NCI-H748 (cell line): ENCODE data around the gene PIM1.
"Not testable (repeated sequence)": the region's sequence is repeated elsewhere in the genome, so short reads cannot be mapped to it uniquely, and the experiment has no call there.

Experiments used
- DNase-seq: peaks from one replicate; lab custom pipeline; 2025; ENCODE audit not compliant: unreplicated experiment; lab: John Stamatoyannopoulos, UW

The PIM1 gene

DNA sequence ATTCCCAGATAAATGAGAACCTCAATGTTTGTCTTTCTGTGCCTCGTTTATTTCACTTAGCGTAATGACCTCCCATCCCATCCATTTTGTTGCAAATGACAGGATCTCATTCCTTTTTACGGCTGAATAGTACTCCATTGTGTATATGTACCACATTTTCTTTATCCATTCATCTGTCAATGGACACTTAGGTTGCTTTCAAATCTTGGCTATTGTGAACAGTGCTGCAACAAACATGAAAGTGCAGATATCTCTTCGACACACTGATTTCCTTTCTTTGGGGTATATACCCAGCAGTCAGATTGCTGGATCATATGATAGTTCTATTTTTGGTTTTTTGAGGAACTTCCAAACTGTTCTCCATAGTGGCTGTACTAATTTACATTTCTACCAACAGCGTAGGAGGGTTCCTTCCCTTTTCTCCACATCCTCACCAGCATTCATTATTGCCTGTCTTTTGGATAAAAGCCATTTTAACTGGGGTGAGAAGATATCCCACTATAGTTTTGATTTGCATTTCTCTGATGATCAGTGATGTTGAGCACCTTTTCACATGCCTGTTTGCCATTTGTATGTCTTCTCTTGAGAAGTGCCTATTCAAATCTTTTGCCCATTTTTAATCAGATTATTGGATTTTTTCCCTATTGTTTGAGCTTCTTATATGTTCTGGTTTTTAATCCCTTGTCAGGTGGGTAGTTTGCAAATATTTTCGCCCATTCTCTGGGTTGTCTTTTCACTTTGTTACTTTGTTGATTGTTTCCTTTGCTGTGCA is 16.2 kb downstream of the PIM1 start:
- not testable (repeated sequence) for DNase-seq

DNA sequence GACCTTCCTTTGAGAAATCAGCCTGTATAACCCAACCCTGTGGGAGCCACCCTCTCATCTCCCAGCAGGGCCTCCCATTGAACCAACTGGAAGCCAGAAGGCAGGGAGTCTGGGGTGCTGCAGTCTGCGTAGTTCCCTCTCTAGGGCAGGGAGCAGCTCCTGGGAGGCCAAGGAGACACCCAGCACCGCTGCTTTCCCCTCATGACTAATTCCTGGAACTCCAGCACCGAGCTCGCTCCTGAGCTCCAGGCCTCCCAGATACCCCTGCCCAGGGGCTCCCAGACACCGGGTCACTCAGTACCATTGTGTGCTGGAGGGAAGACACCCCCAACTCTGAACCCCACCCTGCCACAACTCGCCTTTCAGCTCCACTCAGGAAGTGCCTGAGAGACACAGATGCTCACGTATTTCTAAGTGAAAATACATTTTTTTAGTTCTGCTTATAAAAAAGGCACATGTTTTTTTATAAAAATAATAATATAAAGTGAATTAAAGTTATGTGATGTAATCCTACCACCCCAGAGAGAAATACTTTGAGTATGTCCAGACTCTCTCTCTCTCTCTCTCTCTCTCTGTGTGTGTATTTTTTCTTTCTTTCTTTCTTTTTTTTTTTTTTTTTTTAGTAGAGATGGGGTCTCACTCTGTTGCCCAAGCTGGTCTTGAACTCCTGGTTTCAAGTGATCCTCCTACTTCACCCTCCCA is 17.5 kb downstream of the PIM1 start:
- DNase-seq, result no peak

DNA sequence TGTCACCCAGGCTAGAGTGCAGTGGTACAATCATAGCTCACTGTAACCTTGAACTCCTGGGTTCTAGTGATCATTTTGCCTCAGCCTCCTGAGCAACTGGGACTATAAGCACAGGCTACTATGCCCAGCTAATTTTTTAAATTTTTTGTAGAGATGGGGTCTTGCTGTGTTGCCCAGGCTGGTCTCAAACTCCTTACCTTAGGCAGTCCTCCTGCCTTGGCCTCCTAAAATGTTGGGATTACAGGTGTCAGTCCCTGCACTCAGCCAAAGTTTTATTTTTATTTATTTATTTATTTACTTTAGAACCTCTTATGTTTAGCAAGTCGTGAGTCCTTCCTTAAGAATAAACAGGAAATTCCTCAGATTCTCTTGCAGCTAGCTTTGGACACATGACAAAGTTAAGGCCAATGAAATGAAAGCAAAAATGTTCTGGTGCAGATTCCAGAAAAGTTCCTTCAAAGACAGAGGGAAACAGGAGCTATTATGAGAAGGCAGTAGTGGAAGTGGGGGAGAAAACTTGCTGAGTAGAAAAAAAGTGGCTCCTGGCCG is 19.1 kb downstream of the PIM1 start:
- no peak for DNase-seq

DNA sequence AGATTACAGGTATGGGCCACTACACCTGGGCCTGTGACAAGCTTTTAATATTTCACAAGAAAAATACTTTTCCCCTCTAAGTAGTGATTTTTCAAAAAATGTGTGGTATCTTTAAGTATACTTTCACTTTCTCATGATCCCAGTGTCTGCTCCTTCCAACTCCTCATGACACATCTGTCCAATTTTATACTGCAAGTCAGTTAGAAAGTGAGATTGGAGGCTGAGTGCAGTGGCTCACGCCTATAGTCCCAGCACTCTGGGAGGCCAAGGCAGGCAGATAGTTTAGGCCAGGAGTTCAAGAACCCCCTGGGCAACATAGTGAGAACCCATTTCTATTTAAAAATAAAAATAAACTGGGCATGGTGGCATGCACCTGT is 20.2 kb downstream of the PIM1 start:
- no peak for DNase-seq

DNA sequence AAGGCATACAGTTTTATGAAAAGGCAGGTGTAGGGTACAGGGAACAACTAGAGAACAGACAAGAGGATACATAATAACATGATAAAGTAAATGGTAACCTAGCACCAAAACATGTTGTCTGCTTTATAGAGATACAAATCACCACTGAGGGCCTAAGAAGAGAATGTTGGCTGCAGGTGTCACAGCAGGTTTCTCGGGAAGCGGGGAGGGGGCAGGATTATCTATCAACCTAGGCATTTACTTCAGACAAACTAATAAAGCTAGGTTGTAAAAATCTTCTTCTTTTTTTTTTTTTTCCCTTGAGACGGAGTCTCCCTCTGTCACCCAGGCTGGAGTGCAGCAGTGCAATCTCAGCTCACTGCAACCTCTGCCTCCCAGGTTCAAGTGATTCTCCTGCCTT is 22.7 kb downstream of the PIM1 start:
- peak; percentile 84 for DNase-seq

DNA sequence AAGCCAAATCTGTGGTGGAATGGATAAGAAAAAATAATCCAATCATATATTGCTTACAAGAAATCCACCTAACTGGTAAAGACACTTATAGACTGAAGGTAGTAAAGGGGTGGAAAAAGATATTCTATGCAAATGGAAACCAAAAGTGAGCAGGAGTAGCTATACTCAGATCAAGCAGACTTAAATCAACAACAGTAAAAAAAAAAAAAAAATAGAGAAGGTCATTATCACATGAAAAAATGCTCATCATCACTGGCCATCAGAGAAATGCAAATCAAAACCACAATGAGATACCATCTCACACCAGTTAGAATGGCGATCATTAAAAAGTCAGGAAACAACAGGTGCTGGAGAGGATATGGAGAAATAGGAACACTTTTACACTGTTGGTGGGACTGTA is 24.9 kb downstream of the PIM1 start:
- not testable (repeated sequence) for DNase-seq

DNA sequence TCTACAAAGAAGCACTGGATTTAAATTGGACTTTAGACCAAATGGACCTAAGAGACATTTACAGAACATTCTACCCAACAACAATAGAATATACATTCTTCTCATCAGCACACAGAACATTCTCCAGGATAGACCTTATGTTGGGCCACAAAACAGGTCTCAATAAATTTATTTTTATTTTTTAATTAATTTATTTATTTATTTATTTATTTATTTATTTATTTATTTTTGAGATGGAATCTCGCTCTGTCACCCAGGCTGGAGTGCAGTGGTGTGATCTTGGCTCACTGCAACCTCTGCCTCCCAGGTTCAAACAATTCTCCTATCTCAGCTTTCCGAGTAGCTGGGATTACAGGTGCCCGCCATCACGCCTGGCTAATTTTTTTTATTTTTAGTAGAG is 26.5 kb downstream of the PIM1 start:
- DNase-seq, result not testable (repeated sequence)

DNA sequence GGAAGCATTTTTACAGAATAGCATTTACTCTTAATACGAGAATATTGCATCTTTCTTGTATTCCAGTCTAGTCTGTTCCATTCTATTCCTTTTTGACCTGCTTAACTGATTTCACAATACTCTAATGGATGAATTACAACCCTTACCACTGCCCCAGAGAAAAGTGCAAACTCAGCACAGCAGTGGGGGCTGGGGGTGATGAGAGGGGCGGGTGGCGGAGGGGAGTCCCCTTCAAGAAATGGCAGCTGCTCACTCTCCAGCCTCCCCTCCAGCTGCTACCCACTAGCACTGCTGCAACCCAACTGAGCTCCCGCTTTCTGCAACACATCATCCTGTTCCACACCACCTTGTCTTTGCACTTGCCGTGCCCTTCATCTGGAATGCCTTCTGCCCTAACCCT is 30.1 kb downstream of the PIM1 start:
- no peak for DNase-seq

DNA sequence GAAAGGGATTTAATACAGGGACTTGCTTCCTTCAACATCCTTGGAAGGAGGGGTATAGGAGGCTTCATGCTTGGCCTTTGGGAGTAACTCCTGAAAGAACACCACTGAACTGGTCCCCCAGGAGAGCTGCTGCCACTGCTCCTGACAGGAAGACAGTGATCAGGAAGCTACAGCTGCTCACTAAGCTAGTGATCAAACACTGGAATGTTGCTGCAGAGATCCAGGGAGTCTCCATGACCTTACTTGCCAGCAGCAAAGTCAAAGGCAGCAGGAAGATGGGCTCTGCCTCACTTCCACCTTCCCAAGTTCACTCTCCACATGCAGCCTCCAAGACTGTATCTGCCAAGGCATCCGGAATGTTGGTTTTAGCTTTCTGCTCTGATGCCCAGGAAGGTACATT is 31.8 kb downstream of the PIM1 start:
- DNase-seq, result no peak

DNA sequence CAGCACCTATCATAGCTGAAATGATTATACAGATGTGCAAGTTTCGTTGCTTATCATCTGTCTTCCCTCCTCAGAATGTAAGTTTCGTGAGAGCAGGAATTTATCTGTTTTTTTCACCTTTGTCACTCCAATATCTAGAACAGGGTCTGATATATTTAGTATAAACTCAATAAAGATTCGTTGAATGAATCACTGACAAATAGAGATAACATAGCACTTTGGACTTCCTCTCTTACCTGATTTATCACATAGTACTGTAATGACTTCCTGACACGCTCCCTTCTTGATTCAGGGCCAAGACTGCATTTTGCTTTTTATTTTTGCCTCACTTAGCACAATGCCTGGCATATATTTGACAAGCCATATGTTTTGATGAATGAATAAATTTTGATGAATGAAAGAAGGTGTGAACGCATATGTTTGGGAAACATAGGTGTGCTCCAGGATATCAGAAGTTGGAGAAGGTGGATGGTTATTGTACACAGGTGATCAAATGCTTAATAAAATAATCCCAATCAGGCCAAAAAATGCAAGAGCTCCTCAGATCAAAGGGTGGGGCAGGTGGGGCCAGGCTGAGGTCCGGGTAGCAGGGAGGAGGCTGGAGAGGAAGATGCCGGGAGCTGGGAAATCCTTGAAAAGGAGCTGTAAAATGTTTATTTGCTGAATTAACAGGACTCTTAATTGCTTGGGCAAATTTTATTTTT is 33.0 kb downstream of the PIM1 start:
- DNase-seq, result no peak

DNA sequence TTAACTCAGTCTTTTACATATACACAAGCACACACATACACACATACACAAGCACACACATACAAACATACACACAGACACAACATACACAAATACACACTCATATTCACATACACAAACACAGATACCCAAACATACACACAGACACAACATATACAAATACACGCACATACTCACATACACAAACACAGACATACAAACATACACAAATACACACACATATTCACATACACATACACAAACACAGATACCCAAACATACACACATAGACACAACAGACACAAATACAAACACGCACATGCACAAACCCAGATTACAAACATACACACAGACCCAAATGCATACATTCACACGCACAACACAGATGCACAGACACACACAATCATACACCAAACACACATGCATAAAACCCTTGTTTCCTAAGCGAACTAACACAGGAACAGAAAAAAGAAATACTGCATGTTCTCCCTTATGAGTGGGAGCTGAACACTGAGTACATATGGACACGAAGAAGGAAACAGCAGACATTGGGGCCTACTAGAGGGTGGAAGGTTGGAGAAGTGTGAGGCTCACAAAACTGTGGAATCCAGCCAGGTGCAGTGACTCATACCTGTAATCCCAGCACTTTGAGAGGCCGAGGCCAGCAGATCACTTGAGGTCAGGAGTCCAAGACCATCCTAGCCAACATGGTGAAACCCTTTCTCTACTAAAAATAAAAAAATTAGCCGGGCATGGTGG is 34.2 kb downstream of the PIM1 start:
- no peak for DNase-seq

DNA sequence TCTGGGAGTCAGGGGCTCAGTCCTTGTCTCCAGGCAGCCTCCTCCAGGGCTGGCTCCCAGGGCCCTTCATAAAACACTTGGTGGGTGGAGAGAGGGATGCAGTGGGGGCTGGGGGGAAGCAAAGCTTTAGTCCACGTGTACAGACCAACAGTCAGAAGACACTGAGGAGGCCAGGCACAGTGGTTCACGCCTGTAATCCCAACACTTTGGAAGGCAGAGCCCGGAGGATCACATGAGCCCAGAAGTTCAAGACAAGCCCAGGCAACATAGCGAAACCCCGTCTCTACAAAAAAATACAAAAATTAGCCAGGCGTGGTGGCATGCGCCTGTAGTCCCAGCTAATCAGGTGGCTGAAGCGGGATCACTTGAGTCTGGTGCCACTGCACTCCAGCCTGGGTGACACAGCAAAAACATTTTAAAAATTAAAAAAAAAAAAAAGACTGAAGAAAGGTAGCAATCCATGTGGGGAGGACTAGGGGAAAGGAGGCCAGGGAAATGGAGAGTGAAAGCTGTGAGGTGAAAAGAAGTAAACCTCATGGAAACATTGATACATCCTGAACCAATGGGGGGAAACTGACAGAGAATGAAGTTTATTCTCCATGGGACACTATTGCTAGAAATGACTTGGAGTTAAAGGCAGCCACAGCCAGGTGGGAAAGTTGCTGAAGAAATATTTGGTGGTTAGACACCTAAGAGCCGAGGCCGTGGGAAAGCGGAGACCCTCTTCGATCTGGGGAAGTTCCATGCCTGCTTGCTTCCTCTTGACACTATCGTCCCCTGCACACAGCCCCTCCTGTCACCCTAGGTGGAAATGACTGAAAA is 35.4 kb downstream of the PIM1 start:
- no peak for DNase-seq

DNA sequence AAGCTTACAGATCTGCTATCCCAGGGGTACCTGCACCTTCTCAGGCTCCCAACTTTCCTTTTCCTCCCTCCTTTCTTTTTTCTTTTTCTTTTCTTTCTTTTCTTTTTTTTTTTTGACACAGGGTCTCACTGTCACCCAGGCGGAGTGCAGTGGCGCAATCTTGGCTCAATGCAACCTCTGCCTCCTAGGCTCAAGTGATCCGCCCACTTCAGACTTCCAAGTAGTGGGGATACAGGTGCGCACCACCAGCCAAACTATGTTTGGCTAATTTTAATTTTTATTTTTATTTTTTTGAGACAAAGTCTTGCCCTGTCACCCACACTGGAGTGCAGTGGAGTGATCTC is 36.0 kb downstream of the PIM1 start:
- DNase-seq, result no peak

DNA sequence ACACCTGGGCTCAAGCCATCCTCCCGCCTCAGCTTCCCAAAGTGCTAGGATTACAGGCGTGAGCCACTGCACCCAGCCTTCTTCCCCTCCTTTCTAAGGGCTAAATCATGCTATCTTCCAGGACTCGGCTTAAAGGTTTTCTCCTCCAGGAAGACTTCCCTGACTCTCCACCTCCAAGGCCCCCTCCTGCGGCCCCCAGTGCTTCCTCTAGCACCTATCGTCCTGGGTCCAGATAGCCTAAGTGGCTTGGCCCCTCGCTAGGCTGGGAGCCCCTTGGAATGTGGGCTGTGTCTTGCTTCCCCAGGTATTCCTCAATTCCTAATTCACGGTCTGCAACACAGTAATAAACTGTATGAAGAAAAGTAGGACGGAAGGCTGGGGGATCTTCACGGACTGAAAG is 36.7 kb downstream of the PIM1 start:
- no peak for DNase-seq

DNA sequence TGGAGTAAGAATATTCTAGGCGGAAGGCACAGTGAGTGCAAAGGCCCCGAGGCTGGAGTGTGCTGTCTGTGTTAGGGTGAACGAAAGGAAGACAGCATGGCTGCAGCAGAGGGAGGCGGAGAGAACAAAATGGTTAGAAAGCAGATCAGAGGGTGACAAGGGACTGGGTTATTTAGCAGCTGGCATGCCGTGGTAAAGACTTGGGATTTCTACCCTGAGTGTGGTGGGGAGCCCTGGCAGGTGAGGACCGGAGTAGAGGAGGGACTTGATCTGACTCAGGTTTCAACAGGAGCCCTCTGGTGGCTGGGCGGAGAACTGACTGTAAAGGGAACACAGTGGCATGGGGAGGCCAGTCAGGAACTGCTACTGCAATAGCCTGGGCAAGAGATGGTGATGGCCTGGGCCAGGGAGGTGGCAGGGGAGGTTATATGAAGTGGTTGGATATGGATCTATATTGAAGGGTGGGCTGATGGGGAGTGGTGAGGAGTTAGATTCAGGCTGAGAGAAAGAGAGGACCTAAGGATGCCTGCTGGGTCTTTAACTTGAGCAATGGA is 38.0 kb downstream of the PIM1 start:
- DNase-seq, result peak; percentile 86

DNA sequence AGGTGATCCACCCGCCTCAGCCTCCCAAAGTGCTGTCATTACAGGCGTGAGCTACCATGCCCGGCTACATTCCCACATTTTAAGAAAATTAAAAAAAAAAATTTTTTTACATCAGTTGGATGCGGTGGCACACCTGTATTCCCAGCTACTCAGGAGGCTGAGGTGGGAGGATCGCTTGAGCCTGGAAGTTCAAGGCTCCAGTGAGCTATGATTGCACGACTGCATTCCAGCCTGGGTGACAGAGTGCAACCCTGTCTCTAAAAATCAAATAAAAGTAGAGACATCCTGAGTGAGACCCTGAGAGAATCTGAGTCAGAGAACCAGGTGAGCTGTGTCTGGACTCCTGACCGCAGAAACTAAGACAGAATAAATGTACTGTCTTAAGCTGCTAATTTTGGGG is 38.8 kb downstream of the PIM1 start:
- no peak for DNase-seq

DNA sequence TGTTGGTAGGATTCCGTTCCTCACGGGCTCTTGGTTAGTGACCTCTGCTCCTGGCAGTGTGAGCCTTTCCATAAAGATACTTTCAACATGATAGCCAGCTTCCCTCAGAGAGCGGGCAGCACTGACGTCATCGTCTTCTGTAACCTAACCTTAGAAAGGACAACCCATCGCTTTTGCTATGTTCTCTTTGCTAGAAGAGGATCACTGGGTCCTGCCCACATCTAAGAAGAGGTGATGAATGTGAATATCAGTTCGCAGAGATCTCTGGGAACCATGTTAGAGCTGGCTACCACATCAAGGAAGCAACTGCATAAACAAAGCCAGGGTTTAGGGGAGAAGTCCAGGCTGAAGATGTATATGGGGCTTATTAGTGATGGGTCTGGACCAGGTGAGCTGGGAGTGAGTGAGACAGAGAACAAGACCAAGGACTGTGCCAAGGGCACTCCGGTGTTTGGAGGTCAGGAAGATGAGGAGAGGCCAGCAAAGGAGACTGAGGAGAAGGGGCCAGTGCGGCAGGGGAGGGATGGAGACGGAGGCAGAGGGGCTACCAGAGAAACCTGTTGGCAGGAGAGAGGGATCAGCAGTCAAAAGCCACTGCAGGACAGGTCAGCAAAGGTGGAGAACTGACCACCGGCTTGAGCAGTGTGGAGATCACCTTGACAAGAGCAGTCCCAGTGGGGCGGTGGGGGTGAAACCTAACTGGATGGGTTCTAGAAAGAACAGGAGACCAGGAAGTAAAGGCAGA is 39.7 kb downstream of the PIM1 start:
- DNase-seq, result no peak

DNA sequence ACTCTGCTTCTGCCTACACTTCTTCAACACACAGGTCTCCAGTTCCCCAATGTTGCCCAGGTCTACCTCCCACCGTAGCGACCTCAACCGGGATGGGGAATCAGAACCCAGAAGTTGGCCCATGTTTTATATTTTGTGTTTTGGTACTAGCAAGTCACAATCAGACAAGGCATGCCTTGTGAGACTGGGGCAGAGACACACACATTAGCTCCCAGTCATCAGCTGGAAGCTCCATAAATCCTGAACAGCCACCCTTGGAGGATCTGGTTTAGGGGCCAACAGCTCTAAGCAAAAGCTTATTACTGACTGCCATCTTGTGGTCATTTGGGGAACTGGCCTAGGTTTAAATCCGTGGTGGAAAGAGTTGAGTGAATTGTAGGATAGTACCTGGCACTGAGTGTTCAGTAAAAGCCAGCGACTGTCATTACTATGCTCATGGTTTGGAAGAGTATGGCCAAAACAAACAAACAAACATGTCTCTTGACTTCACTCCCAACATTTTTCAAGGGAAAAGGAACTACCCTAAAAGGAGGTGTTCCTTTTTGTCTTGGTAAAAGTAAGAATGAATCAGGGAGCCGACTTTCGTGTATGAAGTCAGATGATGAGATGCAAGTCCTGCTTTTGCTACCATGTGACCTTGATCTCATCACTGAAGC is 40.5 kb downstream of the PIM1 start:
- DNase-seq, result peak; percentile 86

DNA sequence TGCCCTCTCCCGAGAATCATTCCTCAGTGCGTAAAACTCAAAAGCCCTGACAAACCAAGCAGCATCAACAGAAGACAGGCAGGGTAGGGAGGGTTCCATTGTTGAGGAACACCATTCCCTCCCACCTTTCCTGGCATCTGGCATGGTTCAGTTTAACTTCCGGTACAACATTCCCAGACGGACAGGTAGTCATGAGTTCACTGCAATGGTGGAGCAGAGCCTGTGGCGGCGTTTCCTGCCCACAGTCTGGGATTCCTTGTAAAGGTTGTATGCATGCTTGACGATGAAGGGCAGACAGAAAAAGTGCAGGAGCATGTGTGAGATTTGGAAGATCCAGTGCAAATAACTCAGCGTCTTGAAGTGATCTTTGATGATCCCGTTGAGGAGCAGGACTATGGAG is 42.3 kb downstream of the PIM1 start:
- no peak for DNase-seq
